GM12872 (cell line): ENCODE data around the gene TARS3.

Source experiments
- TF ChIP-seq, protein P1 (sequence below): IDR thresholded peaks from 3 replicates; pipeline ENCODE4 v1.5.1; 2011; ENCODE audit warnings: low read depth, mild to moderate bottlenecking, low read length, moderate library complexity; ENCODE audit not compliant: insufficient read depth

The TARS3 gene

DNA sequence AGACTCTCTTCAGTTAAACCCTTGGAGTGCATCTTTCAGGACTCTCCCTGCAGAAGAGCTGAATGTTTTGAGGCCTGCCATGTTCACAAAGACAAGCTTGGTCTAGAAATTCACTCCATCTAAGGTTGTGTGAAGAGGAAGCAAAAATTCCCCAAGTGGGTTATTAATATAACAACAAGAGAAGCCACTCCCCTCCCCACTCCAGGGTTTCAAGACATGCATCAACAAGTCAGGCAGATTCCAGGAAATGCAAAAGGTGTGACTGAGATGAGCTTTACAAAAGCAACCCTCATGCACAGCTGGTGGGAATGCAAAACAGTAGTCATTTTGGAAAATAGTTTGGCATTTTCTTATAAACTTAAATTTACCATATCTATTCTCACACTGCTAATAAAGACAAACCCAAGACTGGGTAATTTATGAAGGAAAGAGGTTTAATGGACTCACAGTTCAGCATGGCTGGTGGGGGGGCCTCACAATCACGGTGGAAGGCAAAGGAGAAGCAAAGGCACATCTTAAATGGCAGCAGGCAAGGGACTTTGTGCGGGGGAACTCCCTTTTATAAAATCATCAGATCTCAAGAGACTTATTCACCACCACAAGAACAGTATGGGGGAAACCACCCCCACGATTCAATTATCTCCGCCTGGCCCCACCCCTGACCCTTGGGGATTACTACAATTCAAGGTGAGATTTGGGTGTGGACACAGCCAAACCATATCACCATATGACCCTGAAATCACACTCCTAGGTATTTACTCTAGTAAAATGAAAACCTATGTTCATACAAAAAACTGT is 31.3 kb downstream of the TARS3 start:
- TF ChIP-seq, protein P1, sequence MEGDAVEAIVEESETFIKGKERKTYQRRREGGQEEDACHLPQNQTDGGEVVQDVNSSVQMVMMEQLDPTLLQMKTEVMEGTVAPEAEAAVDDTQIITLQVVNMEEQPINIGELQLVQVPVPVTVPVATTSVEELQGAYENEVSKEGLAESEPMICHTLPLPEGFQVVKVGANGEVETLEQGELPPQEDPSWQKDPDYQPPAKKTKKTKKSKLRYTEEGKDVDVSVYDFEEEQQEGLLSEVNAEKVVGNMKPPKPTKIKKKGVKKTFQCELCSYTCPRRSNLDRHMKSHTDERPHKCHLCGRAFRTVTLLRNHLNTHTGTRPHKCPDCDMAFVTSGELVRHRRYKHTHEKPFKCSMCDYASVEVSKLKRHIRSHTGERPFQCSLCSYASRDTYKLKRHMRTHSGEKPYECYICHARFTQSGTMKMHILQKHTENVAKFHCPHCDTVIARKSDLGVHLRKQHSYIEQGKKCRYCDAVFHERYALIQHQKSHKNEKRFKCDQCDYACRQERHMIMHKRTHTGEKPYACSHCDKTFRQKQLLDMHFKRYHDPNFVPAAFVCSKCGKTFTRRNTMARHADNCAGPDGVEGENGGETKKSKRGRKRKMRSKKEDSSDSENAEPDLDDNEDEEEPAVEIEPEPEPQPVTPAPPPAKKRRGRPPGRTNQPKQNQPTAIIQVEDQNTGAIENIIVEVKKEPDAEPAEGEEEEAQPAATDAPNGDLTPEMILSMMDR, result no peak

DNA sequence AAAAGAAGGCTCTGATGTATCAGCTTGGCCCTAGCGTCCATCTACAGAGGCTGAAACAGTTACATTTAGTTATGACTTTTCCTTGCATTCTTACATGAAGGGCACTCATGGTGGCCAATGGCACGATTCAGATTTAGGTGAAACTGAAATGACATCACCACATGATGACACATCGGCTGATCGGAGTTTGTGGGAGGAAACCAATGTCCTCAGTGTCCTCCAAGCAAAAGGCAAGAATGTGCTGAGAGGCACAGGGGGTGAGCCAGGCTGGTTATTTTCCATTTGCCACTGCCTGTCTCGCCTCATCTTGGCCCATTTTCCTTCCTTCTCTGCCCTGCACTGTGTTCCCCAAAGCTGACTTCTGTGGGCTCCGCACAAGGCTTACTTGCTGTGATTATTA is 34.4 kb downstream of the TARS3 start:
- TF ChIP-seq, protein P1, result no peak

DNA sequence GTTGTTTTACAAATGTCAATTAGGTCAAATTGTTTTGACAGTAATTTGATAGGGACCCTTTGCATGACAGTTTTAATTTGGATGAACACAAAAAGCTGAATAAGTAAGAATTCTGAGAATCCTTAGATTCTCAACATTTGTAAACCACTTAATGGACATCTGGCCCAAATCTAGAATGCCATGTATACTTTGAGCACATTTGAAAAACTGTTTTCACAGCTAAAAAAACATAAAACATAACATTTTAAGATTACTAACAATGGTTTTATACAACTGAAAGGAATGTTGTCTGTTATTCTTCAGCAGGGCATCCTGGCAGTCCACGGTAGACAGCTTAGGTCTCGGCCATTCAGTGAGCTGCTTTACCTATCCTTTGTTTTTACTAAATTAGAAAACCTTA is 37.6 kb downstream of the TARS3 start:
- TF ChIP-seq, protein P1, result no peak

DNA sequence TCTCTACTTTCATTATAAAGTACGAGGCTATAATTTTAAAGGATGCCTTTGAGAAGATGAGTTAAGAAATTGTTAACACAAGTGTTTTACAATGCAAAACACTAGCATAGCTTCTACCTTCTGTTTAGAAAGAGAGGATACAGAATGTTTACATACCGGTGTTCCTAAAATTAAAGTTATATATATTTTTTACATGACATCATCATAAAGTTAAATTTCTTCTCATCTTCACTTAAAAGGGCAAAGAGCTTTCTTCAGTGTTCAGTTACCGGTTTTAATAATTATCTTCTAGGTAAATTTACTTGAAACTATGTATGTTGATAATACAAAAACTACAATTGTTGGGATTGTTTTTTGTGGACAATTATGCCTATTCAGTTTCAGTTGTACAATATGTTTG is 39.4 kb downstream of the TARS3 start:
- TF ChIP-seq, protein P1, result no peak

DNA sequence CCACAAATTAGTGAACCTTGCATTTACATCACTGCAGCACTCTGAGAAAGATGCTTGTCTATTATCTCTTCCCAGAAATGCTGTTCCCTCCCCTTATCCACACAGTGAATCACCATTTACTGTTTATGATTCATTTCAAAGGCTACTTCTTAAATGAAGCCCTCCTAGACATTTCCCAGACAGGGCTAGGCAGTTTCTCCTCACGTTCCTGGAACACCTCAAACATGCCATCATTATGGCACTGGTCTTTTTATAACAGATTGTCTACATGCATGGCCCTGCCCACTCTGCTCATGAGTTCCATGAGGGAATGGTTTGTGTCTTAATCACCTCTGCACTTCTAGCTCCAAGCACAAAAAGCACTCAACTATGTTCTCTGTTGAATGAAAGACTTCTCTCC is 39.9 kb downstream of the TARS3 start:
- TF ChIP-seq, protein P1, result no peak

DNA sequence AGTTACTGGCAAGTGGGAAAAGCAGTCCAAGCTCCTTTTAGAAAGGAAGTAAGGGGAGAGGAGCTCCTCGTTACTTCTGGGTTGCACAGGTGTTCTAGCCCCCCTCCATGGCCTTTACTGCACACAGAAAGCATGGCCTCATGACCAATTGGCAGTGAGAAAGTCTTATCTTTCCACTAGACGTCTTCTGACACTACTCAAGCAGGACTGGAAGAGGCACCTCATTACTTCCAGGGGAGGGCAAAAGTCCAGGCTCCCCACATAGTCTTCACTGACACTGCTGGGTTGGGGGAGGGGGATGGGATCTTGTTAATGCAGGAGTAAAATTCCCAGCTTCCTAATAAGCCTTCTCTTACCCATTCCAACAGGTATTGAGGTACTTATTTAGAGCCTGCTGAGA is 44.5 kb downstream of the TARS3 start:
- TF ChIP-seq, protein P1, result no peak

DNA sequence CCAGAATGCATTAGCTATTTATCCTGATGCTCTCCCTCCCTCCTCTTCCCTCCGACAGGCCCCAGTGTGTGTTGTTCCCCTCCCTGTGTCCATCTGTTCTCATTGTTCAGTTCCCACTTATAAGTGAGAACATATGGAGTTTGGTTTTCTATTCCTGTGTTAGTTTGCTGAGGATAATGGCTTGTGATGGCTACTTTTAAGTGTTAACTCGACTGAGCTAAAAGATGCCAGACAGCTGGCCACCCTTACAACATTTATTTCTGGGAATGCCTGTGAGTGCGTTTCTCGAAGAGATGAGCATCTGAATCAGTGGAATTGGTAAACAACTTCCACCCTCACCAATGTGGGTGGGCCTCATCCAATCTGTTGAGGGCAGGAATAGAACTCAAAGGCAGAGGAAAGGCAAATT is 47.3 kb downstream of the TARS3 start:
- TF ChIP-seq, protein P1, result no peak
